Breast epithelium (tissue), 3 donors: ENCODE results near the gene CPXM1.

ENCODE experiments used
- CTCF ChIP-seq, 3 donors: fragments of 450-650 bp; IDR thresholded peaks; one replicate each; pipeline ENCODE4 v1.5.1; 2016 to 2017; ENCODE audit warnings: antibody characterized with exemption in 3 of 3, mild to moderate bottlenecking in 3 of 3, moderate library complexity in 3 of 3
- POLR2A ChIP-seq: fragments of 450-650 bp; IDR thresholded peaks from one replicate; pipeline ENCODE4 v1.6.1; 2016; ENCODE audit warnings: antibody characterized with exemption, mild to moderate bottlenecking, moderate library complexity

- TF ChIP-seq CTCF (IDR thresholded peaks at IDR 0.05) (no peak), POLR2A (no peak)
Observed at GRCh38 chr20:2820896-2821869, 20.8 kb upstream of the CPXM1 start.
